ENCODE results near the gene TMBIM1. TPM values are rescaled to one million over a fixed set of nuclear protein-coding genes. Genes with fewer than 3 reads are reported as not detected.
A peak's percentile ranks its signal among the peaks of the same experiment; 100 is the strongest.

The TMBIM1 gene
- total RNA-seq, 1 experiment from 2014 or later, result 23.3 TPM

DNA sequence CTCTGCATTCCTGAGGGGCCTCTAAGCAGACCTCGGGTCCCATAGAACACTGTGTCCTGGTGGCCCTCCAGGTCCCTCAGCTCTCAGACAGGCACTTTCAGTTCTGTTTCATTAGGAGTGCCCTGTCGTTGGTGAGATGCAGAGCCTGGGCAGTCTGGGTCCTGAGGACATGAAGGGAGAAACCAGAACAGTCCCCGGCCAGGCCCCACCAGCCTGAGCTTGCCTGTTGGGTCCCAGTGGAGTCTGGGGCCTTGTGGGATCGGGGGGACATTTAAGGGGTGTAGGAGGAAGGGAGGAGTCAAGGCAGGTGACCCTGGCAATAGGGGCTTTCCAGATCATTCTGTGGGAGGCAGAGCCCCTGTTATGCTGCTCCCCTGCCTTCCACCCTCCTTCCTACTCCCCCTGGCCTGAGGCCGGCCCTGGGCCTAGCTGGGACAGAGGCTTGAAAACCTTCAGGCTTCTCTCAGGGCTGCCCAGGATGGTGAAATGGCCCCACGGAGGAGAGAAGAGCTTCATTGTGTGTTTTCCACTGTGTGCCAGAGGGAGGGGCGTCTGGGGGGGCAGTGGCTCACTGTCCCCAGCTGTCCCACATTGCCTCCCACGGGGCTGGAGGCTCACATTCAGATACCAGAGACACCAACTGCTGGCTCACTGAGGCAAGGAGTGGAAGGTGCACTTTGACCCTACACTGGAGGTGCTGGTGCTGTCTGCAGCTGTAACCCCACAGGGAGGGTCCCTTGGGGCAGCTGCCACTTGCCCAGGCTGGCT lies 37.7 kb upstream of the TMBIM1 start:
- peaks cover 97% of the 10 kb centered on the region for H3K4me1 ChIP-seq (ENCODE audit: low read length)
- H3K4me2 ChIP-seq (ENCODE audit: low read depth, low read length, poor library complexity, severe bottlenecking), result peak overlapping the region; percentile 62
- H3K79me2 ChIP-seq (ENCODE audit: low read length), result peaks cover 3% of the 10 kb centered on the region; the same call in 1 of the 2 replicates
- H3K9ac ChIP-seq (ENCODE audit: low read length), result peak overlapping the region; percentile 63
- no peaks in the 10 kb centered on the region for H3K36me3 ChIP-seq (ENCODE audit: insufficient read depth, low read length)
- no peaks in the 10 kb centered on the region for H4K20me1 ChIP-seq (ENCODE audit: insufficient read depth, low read depth, low read length)
- H3K4me3 ChIP-seq (ENCODE audit: low read length), result peak overlapping the region; percentile 44
- DNase-seq, result peak; percentile 73
- H3K27me3 ChIP-seq (ENCODE audit: low read length), result no peaks in the 10 kb centered on the region
- no peaks in the 10 kb centered on the region for H3K9me2 ChIP-seq (replicated peaks; ENCODE audit: insufficient read depth, low read length)
- H2AFZ ChIP-seq (ENCODE audit: low read length), result no peak overlapping the region
- no peaks in the 10 kb centered on the region for H3K9me3 ChIP-seq (ENCODE audit: low read length)
- H3K27ac ChIP-seq (ENCODE audit: low read length), result peak overlapping the region; percentile 93

DNA sequence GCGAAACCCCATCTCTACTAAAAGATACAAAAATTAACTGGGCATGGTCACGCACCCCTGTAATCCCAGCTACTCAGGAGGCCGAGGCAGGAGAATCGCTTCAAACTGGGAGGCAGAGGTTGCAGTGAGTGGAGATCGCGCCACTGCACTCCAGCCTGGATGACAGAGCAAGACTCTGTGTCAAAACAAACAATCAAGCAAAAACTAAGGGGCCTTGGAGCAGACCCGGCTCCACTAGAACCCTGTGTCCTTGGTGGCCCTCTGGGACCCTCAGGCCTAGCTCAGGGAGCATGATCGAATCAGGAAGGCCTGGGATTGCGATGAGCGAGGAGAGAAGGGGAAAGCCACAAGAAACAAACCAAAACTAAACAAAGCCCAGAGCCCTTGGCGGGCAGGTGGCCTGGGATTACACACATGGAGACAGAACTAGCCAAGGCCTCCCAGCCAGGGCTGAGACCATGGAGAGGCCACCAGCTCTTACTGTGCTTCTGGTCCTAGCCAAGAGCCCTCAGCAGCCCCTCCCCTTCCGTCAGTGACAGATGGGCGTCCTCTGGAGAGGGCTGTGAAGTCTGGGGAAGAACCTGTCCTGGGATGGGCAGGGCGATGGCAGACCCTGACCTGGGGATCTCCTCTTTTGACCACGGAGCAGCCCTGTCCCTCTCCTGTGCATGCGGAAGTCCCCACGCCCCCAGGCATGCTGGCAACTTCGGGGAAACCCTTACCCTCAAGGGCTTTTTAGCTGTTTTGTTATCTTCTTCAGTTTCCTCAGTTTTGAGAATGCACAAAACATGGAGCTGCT lies 36.9 kb upstream of the TMBIM1 start:
- Histone ChIP-seq H3K79me2 (ENCODE audit: low read length) (peaks cover 6% of the 10 kb centered on the region; the same call in 1 of the 2 replicates), H2AFZ (ENCODE audit: low read length) (no peak overlapping the region), H3K4me3 (ENCODE audit: low read length) (peak overlapping the region; percentile 44; the same call in 1 of the 2 replicates), H3K27me3 (ENCODE audit: low read length) (no peaks in the 10 kb centered on the region), H3K4me2 (ENCODE audit: low read depth, low read length, poor library complexity, severe bottlenecking) (peak overlapping the region; percentile 62), H3K27ac (ENCODE audit: low read length) (peak overlapping the region; percentile 93), H3K9me2 (replicated peaks; ENCODE audit: insufficient read depth, low read length) (no peaks in the 10 kb centered on the region), H3K9ac (ENCODE audit: low read length) (peak overlapping the region; percentile 63), H4K20me1 (ENCODE audit: insufficient read depth, low read depth, low read length) (no peaks in the 10 kb centered on the region), H3K36me3 (ENCODE audit: insufficient read depth, low read length) (no peaks in the 10 kb centered on the region), H3K4me1 (ENCODE audit: low read length) (peaks cover 94% of the 10 kb centered on the region), H3K9me3 (ENCODE audit: low read length) (no peaks in the 10 kb centered on the region)
- peak; percentile 57 for DNase-seq

DNA sequence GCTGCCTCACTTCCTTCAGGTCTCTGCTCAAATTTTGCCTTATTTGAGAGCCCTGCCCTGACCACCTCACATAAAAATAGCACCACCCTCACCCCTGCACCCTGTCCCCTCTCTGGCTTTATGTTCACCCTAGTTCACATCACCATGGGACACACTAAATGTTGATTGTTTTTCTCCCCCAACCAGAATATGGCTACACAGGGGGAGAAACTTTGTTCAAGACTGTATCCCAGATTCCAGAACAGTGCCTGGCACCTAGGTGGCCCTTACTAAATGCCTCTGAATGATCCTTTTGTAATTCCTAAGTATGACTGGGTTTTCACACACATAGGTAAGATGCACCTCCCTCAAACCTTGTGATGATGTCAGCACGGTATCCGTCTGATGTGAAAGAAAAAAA lies 36.0 kb upstream of the TMBIM1 start:
- Histone ChIP-seq H2AFZ (ENCODE audit: low read length) (peak overlapping the region; percentile 21; the same call in 1 of the 2 replicates), H3K4me2 (ENCODE audit: low read depth, low read length, poor library complexity, severe bottlenecking) (peak overlapping the region; percentile 62), H3K9me3 (ENCODE audit: low read length) (no peaks in the 10 kb centered on the region), H3K9me2 (replicated peaks; ENCODE audit: insufficient read depth, low read length) (no peaks in the 10 kb centered on the region), H3K79me2 (ENCODE audit: low read length) (peaks cover 8% of the 10 kb centered on the region; the same call in 1 of the 2 replicates), H3K4me1 (ENCODE audit: low read length) (peaks cover 93% of the 10 kb centered on the region), H3K9ac (ENCODE audit: low read length) (peak overlapping the region; percentile 63), H3K4me3 (ENCODE audit: low read length) (no peak overlapping the region), H3K27me3 (ENCODE audit: low read length) (no peaks in the 10 kb centered on the region), H4K20me1 (ENCODE audit: insufficient read depth, low read depth, low read length) (no peaks in the 10 kb centered on the region), H3K36me3 (ENCODE audit: insufficient read depth, low read length) (no peaks in the 10 kb centered on the region), H3K27ac (ENCODE audit: low read length) (peak overlapping the region; percentile 93)
- DNase-seq, result no peak

DNA sequence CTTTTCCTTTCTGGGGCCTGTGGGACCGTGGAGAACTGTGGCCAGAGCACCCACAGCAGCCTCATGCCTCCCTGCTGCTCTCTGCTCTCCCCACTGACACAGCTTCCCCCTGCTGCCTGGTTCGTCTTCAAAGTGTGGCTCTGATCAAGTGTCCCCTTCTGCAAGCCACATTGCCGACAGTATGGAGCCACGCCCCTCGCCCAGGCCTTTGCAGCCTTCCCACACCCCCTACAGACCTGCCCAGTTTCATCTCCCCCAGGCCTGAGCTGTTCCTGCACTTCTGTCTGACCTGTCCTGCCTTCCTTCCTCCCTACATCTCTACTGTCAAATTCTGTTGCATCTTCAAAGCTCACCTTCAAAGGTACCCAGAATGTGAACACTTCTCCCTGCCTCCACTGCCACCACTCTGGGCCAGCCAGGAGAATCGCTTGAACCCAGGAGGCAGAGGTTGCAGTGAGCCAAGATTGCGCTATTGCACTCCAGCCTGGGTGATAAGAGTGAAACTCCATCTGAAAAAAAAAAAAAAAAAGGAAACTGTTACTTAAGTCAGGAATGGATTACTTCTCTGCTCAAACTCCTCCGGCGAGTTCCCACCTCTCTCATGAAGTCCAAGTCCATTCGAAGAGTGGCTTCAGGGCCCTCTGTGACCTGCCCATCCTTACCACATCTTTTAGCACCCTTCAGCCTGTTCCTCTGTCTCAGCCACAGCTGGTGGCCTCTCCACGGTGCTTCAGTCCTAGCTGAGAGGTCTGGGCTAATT lies 35.3 kb upstream of the TMBIM1 start:
- no peaks in the 10 kb centered on the region for H3K27me3 ChIP-seq (ENCODE audit: low read length)
- H3K27ac ChIP-seq (ENCODE audit: low read length), result peak overlapping the region; percentile 93
- no peaks in the 10 kb centered on the region for H4K20me1 ChIP-seq (ENCODE audit: insufficient read depth, low read depth, low read length)
- no peaks in the 10 kb centered on the region for H3K9me2 ChIP-seq (replicated peaks; ENCODE audit: insufficient read depth, low read length)
- H3K4me3 ChIP-seq (ENCODE audit: low read length), result peak overlapping the region; percentile 51; the same call in 1 of the 2 replicates
- peak overlapping the region; percentile 62 for H3K4me2 ChIP-seq (ENCODE audit: low read depth, low read length, poor library complexity, severe bottlenecking)
- no peaks in the 10 kb centered on the region for H3K9me3 ChIP-seq (ENCODE audit: low read length)
- H3K9ac ChIP-seq (ENCODE audit: low read length), result peak overlapping the region; percentile 63
- peaks cover 92% of the 10 kb centered on the region for H3K4me1 ChIP-seq (ENCODE audit: low read length)
- peak; percentile 56 for DNase-seq
- peaks cover 8% of the 10 kb centered on the region; the same call in 1 of the 2 replicates for H3K79me2 ChIP-seq (ENCODE audit: low read length)
- no peak overlapping the region for H2AFZ ChIP-seq (ENCODE audit: low read length)
- no peaks in the 10 kb centered on the region for H3K36me3 ChIP-seq (ENCODE audit: insufficient read depth, low read length)

DNA sequence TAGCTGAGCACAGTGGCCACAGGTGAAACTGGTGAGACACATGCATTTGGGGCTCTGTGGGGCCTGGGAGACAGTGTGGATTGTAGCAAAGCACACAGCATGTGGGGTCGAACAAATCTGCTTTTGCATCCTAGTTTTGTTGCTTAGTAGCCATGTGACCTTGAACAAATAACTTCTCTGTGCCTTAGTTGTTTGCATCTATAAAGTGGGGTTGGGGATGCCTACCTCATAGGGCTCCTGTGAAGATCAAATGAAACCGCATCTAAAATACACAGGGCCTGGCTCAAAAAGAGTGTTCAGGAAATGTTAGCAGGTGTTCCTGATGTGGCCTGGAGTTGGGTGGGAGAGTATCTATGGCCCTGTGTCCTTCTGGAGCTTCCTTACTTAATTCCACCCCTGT lies 34.0 kb upstream of the TMBIM1 start:
- Histone ChIP-seq H3K4me1 (ENCODE audit: low read length) (peaks cover 93% of the 10 kb centered on the region), H3K36me3 (ENCODE audit: insufficient read depth, low read length) (no peaks in the 10 kb centered on the region), H3K4me2 (ENCODE audit: low read depth, low read length, poor library complexity, severe bottlenecking) (peak overlapping the region; percentile 62), H3K27ac (ENCODE audit: low read length) (peak overlapping the region; percentile 93), H4K20me1 (ENCODE audit: insufficient read depth, low read depth, low read length) (no peaks in the 10 kb centered on the region), H3K9me2 (replicated peaks; ENCODE audit: insufficient read depth, low read length) (no peaks in the 10 kb centered on the region), H3K27me3 (ENCODE audit: low read length) (no peaks in the 10 kb centered on the region), H3K4me3 (ENCODE audit: low read length) (peak overlapping the region; percentile 51; the same call in 1 of the 2 replicates), H3K9ac (ENCODE audit: low read length) (peak overlapping the region; percentile 63), H2AFZ (ENCODE audit: low read length) (no peak overlapping the region), H3K79me2 (ENCODE audit: low read length) (peaks cover 8% of the 10 kb centered on the region; the same call in 1 of the 2 replicates), H3K9me3 (ENCODE audit: low read length) (no peaks in the 10 kb centered on the region)
- no peak for DNase-seq

DNA sequence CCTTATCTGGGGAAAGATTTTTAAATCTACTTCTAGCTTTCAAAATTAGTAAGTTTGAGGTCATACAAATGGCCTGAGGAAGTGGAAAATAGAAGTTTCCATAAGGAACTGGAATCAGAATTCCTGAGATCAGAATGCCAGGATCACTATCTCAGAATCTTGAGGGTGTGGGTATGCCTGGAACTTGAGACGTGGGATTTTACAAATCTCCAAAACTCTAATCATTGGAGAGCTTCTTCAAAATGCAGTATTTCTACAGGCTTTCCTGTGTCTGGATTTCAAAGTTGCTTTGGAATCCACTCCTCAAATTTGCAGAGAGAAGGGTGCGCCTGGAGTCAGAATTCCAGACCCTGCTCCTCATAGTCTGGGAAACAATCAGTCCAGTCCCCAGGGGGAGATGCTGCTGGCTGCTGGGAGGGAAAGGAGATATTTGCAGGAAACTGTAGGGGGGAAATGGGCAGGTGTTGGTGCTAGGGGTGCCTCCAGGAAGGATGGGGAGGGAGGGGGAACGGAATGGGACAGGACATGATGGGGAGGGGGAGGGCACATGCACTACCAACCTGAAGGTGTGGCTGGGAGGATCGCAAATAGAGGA lies 33.4 kb upstream of the TMBIM1 start:
- no peaks in the 10 kb centered on the region for H3K27me3 ChIP-seq (ENCODE audit: low read length)
- H3K9me2 ChIP-seq (replicated peaks; ENCODE audit: insufficient read depth, low read length), result no peaks in the 10 kb centered on the region
- no peak overlapping the region for H2AFZ ChIP-seq (ENCODE audit: low read length)
- H3K4me1 ChIP-seq (ENCODE audit: low read length), result peaks cover 93% of the 10 kb centered on the region
- H3K36me3 ChIP-seq (ENCODE audit: insufficient read depth, low read length), result no peaks in the 10 kb centered on the region
- H3K27ac ChIP-seq (ENCODE audit: low read length), result peak overlapping the region; percentile 93
- H3K9me3 ChIP-seq (ENCODE audit: low read length), result no peaks in the 10 kb centered on the region
- H3K9ac ChIP-seq (ENCODE audit: low read length), result peak overlapping the region; percentile 63
- H3K79me2 ChIP-seq (ENCODE audit: low read length), result peaks cover 8% of the 10 kb centered on the region; the same call in 1 of the 2 replicates
- no peaks in the 10 kb centered on the region for H4K20me1 ChIP-seq (ENCODE audit: insufficient read depth, low read depth, low read length)
- peak overlapping the region; percentile 62 for H3K4me2 ChIP-seq (ENCODE audit: low read depth, low read length, poor library complexity, severe bottlenecking)
- DNase-seq, result no peak
- H3K4me3 ChIP-seq (ENCODE audit: low read length), result peak overlapping the region; percentile 51

DNA sequence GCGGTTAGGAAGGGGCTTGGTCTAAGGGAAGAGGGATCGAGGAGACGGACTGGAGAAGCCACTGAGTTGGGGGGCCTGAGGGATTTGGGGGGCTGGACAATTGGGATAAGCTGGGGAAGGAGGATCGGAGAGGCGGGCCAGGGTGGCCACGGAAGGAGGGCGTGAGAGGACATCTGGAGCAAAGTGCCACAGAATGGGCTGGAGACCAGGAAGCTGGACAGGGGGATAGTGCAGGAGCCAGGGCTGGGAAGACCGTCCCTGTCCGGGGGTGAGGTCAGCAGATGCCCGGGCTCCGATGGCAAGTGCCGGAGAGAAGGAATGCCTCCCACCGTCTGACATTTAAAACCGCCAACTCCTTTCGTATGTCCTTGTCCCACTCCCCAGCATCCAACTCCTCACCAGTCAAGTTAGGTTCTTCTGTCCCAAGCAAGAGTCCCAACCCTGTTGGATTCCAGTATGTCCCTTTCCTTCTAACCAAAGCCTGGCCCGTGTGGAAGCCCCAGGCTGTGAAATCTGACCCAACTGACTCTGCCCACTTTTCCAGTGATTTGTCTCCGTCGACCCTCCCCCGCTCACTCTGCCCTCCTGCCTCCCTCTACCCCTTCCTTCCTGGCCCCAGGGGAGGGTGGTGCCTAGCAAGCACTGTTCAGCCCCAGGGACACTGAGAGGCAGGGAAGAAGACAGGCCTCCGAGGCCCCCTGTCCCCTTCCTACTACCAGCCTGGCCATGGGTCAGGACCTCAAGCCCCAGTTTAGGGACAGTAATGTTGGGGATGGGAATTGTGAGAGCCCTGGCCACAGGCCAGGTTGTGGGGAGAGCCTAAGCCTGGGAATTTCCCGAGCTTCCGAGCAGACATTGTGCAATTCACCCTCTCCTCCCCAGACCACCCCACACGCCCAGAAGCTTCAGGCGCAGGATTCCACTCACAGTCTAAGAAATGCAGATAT lies 31.5 kb upstream of the TMBIM1 start:
- H3K9me2 ChIP-seq (replicated peaks; ENCODE audit: insufficient read depth, low read length), result no peaks in the 10 kb centered on the region
- DNase-seq, result no peak
- H3K4me3 ChIP-seq (ENCODE audit: low read length), result peak overlapping the region; percentile 68
- peak overlapping the region; percentile 71 for H3K4me2 ChIP-seq (ENCODE audit: low read depth, low read length, poor library complexity, severe bottlenecking)
- peak overlapping the region; percentile 66 for H3K27ac ChIP-seq (ENCODE audit: low read length)
- no peaks in the 10 kb centered on the region for H4K20me1 ChIP-seq (ENCODE audit: insufficient read depth, low read depth, low read length)
- H3K4me1 ChIP-seq (ENCODE audit: low read length), result peaks cover 85% of the 10 kb centered on the region
- H3K36me3 ChIP-seq (ENCODE audit: insufficient read depth, low read length), result no peaks in the 10 kb centered on the region
- no peaks in the 10 kb centered on the region for H3K9me3 ChIP-seq (ENCODE audit: low read length)
- H3K79me2 ChIP-seq (ENCODE audit: low read length), result peaks cover 8% of the 10 kb centered on the region; the same call in 1 of the 2 replicates
- no peaks in the 10 kb centered on the region for H3K27me3 ChIP-seq (ENCODE audit: low read length)
- no peak overlapping the region; the same call in 1 of the 2 replicates for H2AFZ ChIP-seq (ENCODE audit: low read length)
- H3K9ac ChIP-seq (ENCODE audit: low read length), result peak overlapping the region; percentile 80

Data from Karpas-422 (cell line).